WTC11 (cell line): ENCODE results near the gene RAX2. TPM values are rescaled to one million over a fixed set of nuclear protein-coding genes. Genes with fewer than 3 reads are reported as not detected.

Experiments
- ATAC-seq: fragments of 200-7000 bp; cut with Tn5 transposase; 2 replicates; pipeline ENCODE4 v1.10.0; 2021; ENCODE audit warnings: mild to moderate bottlenecking, moderate library complexity
- CTCF ChIA-PET: fragments of 300-600 bp; sonication (Branson Sonifier 250); formaldehyde crosslinking; loops from one replicate; lab custom pipeline; 2021; ENCODE audit warnings: antibody characterized with exemption; lab: Charles Lee
- POLR2A ChIA-PET: fragments of 350-600 bp; sonication (Branson Sonifier 250); formaldehyde crosslinking; loops from one replicate; lab custom pipeline; 2021; ENCODE audit warnings: antibody characterized with exemption; lab: Charles Lee
- DNase-seq: peaks from one replicate; pipeline ENCODE4 v3.0.0; 2021; ENCODE audit warnings: low spot score
- H3K27ac Mint-ChIP-seq: 2 replicates; pipeline ENCODE4 v1.8.0; 2021; ENCODE audit warnings: mixed read lengths
- H3K27me3 Mint-ChIP-seq: 2 replicates; pipeline ENCODE4 v1.8.0; 2021; ENCODE audit warnings: low read depth, mild to moderate bottlenecking, moderate library complexity, mixed read lengths
- H3K36me3 Mint-ChIP-seq: 2 replicates; pipeline ENCODE4 v1.8.0; 2021; ENCODE audit warnings: mixed read lengths
- H3K4me1 Mint-ChIP-seq: 2 replicates; pipeline ENCODE4 v1.8.0; 2022; ENCODE audit warnings: mixed read lengths
- H3K4me3 Mint-ChIP-seq: 2 replicates; pipeline ENCODE4 v1.8.0; 2021; ENCODE audit warnings: mild to moderate bottlenecking, moderate library complexity, mixed read lengths
- H3K9me3 Mint-ChIP-seq: 2 replicates; pipeline ENCODE4 v1.8.0; 2021; ENCODE audit warnings: mixed read lengths
- ARID4B ChIP-seq: sonication (generic); formaldehyde crosslinking; IDR thresholded peaks from 2 replicates; pipeline ENCODE4 v1.8.0; 2023; ENCODE audit warnings: missing genetic modification reagents, mild to moderate bottlenecking, borderline replicate concordance
- CREB1 ChIP-seq: sonication (generic); formaldehyde crosslinking; IDR thresholded peaks from 2 replicates; pipeline ENCODE4 v1.8.0; 2023; ENCODE audit warnings: mild to moderate bottlenecking, missing genetic modification reagents
- CREM ChIP-seq: sonication (generic); formaldehyde crosslinking; IDR thresholded peaks from 2 replicates; pipeline ENCODE4 v1.8.1; 2022; ENCODE audit warnings: mild to moderate bottlenecking, missing genetic modification reagents, moderate library complexity
- ETV6 ChIP-seq: sonication (generic); formaldehyde crosslinking; IDR thresholded peaks from 2 replicates; pipeline ENCODE4 v1.8.1; 2022; ENCODE audit warnings: mild to moderate bottlenecking, missing genetic modification reagents
- FOXP1 ChIP-seq: sonication (generic); formaldehyde crosslinking; IDR thresholded peaks from 2 replicates; pipeline ENCODE4 v1.8.0; 2022; ENCODE audit warnings: missing genetic modification reagents, mild to moderate bottlenecking, moderate library complexity, borderline replicate concordance
- GABPB1 ChIP-seq: sonication (generic); formaldehyde crosslinking; IDR thresholded peaks from 2 replicates; pipeline ENCODE4 v1.8.1; 2023; ENCODE audit warnings: mild to moderate bottlenecking, missing genetic modification reagents
- GRHL2 ChIP-seq: fragments of 250-450 bp; sonication (Bioruptor Pico); IDR thresholded peaks from 2 replicates; pipeline ENCODE4 v1.8.0; 2022; ENCODE audit warnings: mild to moderate bottlenecking, moderate library complexity; ENCODE audit not compliant: insufficient replicate concordance, severe bottlenecking
- HMGXB4 ChIP-seq: sonication (generic); formaldehyde crosslinking; IDR thresholded peaks from 2 replicates; pipeline ENCODE4 v1.8.1; 2023; ENCODE audit warnings: mild to moderate bottlenecking, moderate library complexity, missing genetic modification reagents
- JAZF1 ChIP-seq: fragments of 250-450 bp; sonication (Bioruptor Pico); IDR thresholded peaks from 2 replicates; pipeline ENCODE4 v1.9.0; 2021; ENCODE audit warnings: moderate library complexity, mild to moderate bottlenecking, inconsistent platforms
- MYBL2 ChIP-seq: sonication (generic); formaldehyde crosslinking; IDR thresholded peaks from 2 replicates; pipeline ENCODE4 v1.8.1; 2023; ENCODE audit warnings: mild to moderate bottlenecking, moderate library complexity, missing genetic modification reagents
- NFATC4 ChIP-seq: fragments of 250-450 bp; sonication (Bioruptor Pico); IDR thresholded peaks from 2 replicates; pipeline ENCODE4 v1.9.0; 2021; ENCODE audit warnings: mild to moderate bottlenecking
- PRRX2 ChIP-seq: fragments of 250-450 bp; sonication (Bioruptor Pico); IDR thresholded peaks from 2 replicates; pipeline ENCODE4 v1.8.0; 2021; ENCODE audit warnings: mild to moderate bottlenecking
- RORB ChIP-seq: fragments of 250-450 bp; sonication (Bioruptor Pico); IDR thresholded peaks from 2 replicates; pipeline ENCODE4 v1.9.0; 2021; ENCODE audit warnings: mild to moderate bottlenecking
- SP1 ChIP-seq: sonication (generic); formaldehyde crosslinking; conservative IDR thresholded peaks from 2 replicates; pipeline ENCODE4 v1.8.1; 2022; ENCODE audit warnings: missing genetic modification reagents
- TCF7 ChIP-seq: sonication (generic); formaldehyde crosslinking; IDR thresholded peaks from 2 replicates; pipeline ENCODE4 v1.8.0; 2022; ENCODE audit warnings: mild to moderate bottlenecking, low read depth, missing genetic modification reagents, moderate library complexity
- USF2 ChIP-seq: sonication (generic); formaldehyde crosslinking; IDR thresholded peaks from 2 replicates; pipeline ENCODE4 v1.8.1; 2023; ENCODE audit warnings: mild to moderate bottlenecking, missing genetic modification reagents, moderate library complexity
- ZBTB21 ChIP-seq: sonication (generic); formaldehyde crosslinking; IDR thresholded peaks from 2 replicates; pipeline ENCODE4 v1.8.1; 2023; ENCODE audit warnings: mild to moderate bottlenecking, missing genetic modification reagents, borderline replicate concordance
- ZNF232 ChIP-seq: sonication (generic); formaldehyde crosslinking; IDR thresholded peaks from 2 replicates; pipeline ENCODE4 v1.8.0; 2022; ENCODE audit warnings: mild to moderate bottlenecking, missing genetic modification reagents
- total RNA-seq: library from RNA; stranded (reverse); gene quantifications from 3 replicates; pipeline ENCODE4 v1.2.3, GENCODE V29; 2021
- TF ChIP-seq, protein P1 (sequence below): fragments of 250-450 bp; sonication (Bioruptor Pico); IDR thresholded peaks from 2 replicates; pipeline ENCODE4 v1.9.0; 2021; ENCODE audit warnings: mild to moderate bottlenecking

The RAX2 gene
- total RNA-seq, 1 experiment from 2014 or later, result 0.09 TPM

DNA sequence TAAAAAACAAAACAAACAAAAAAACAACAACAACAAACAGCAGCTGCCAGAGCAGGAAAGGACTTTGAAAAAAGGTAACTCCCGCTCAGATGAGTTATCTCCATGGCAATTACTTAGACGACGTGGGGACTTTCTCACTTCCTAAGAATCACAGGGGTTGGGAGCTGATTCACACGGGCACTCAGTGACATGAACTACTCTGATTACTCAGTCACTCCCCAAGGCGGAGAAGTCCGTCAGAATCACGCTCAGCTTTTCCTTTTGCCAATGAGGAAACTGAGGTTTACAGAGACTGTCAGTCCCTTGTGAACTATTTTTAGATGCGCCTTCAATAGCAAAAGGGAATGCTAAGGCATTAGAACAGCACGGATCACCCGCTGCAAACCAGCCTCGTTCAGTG, 46.4 kb upstream of the RAX2 start (continued):
- TF ChIP-seq, protein P1, sequence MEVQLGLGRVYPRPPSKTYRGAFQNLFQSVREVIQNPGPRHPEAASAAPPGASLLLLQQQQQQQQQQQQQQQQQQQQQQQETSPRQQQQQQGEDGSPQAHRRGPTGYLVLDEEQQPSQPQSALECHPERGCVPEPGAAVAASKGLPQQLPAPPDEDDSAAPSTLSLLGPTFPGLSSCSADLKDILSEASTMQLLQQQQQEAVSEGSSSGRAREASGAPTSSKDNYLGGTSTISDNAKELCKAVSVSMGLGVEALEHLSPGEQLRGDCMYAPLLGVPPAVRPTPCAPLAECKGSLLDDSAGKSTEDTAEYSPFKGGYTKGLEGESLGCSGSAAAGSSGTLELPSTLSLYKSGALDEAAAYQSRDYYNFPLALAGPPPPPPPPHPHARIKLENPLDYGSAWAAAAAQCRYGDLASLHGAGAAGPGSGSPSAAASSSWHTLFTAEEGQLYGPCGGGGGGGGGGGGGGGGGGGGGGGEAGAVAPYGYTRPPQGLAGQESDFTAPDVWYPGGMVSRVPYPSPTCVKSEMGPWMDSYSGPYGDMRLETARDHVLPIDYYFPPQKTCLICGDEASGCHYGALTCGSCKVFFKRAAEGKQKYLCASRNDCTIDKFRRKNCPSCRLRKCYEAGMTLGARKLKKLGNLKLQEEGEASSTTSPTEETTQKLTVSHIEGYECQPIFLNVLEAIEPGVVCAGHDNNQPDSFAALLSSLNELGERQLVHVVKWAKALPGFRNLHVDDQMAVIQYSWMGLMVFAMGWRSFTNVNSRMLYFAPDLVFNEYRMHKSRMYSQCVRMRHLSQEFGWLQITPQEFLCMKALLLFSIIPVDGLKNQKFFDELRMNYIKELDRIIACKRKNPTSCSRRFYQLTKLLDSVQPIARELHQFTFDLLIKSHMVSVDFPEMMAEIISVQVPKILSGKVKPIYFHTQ (CRISPR knock-in tag), result no peak

- Mint-ChIP-seq H3K4me1 (no peaks in the 10 kb centered on the region), H3K27ac (no peak overlapping the region), H3K27me3 (peaks cover 5% of the 10 kb centered on the region; the same call in 1 of the 2 replicates), H3K4me3 (no peak overlapping the region), H3K9me3 (0 out of 2 replicates have a peak, but pooled peaks cover 3% of the 10 kb centered on the region), H3K36me3 (no peaks in the 10 kb centered on the region)
- no peak for ATAC-seq
- POLR2A ChIA-PET, result no interaction called here
- CTCF ChIA-PET, result interaction anchor here (0.6 to 2.0 kb wide), 3 partner anchors 9 to 34 kb away, joined by 3 to 8 read pairs (median 4); no protein-coding TSS in a partner anchor
- DNase-seq, result no peak
- TF ChIP-seq MYBL2 (CRISPR knock-in tag) (no peak), ARID4B (no peak), GABPB1 (CRISPR knock-in tag) (no peak), PRRX2 (no peak), USF2 (no peak), RORB (CRISPR knock-in tag) (no peak), SP1 (CRISPR knock-in tag) (no peak), HMGXB4 (CRISPR knock-in tag) (no peak), ZNF232 (CRISPR knock-in tag) (no peak), FOXP1 (no peak), NFATC4 (CRISPR knock-in tag) (no peak), ZBTB21 (CRISPR knock-in tag) (no peak), GRHL2 (CRISPR knock-in tag) (no peak), CREB1 (CRISPR knock-in tag) (no peak), CREM (no peak), ETV6 (CRISPR knock-in tag) (no peak), JAZF1 (no peak), TCF7 (CRISPR knock-in tag) (no peak)
- TF ChIP-seq, protein P1 (CRISPR knock-in tag), result no peak
Measured at GRCh38 chr19:3817761-3818160, 45.7 kb upstream of the RAX2 start.
